Cardiac muscle cell (in vitro differentiated cells and primary cell): ENCODE measurements around the gene DAB1. TPM values are rescaled to one million over a fixed set of nuclear protein-coding genes. Genes with fewer than 3 reads are reported as not detected.
"Not testable (repeated sequence)": the region's sequence is repeated elsewhere in the genome, so short reads cannot be mapped to it uniquely, and the experiment has no call there.

Source experiments
- DNase-seq, 2 donors: peaks; one replicate each; pipeline versions ENCODE4 v3.0.0 to v3.0.0-alpha.2; 2010 to 2017; ENCODE audit warnings: low read depth in 1 of 2, low spot score in 1 of 2
- H3K27ac ChIP-seq: fragments of 200-600 bp; sonication (generic); 2 replicates; pipeline ENCODE4 v1.5.1; 2016
- H3K27me3 ChIP-seq: fragments of 200-600 bp; sonication (generic); 2 replicates; pipeline ENCODE4 v1.6.0; 2016; ENCODE audit warnings: control low read depth
- H3K36me3 ChIP-seq: fragments of 200-600 bp; sonication (generic); 2 replicates; pipeline ENCODE4 v1.5.1; 2016; ENCODE audit warnings: control low read depth
- H3K4me1 ChIP-seq: fragments of 200-600 bp; sonication (generic); 2 replicates; pipeline ENCODE4 v1.8.1; 2017; ENCODE audit warnings: low read depth, mild to moderate bottlenecking, mixed run types
- H3K4me3 ChIP-seq: fragments of 200-600 bp; sonication (generic); 2 replicates; pipeline ENCODE4 v1.5.1; 2016; ENCODE audit warnings: mild to moderate bottlenecking
- H3K9me3 ChIP-seq: fragments of 200-600 bp; sonication (generic); 2 replicates; pipeline ENCODE4 v1.5.1; 2017; ENCODE audit warnings: low read depth, mild to moderate bottlenecking, control low read depth
- CTCF ChIP-seq: IDR thresholded peaks from 2 replicates; pipeline ENCODE4 v1.5.1; 2012; ENCODE audit warnings: low read depth, mild to moderate bottlenecking, low read length
- polyA plus RNA-seq: library from polyadenylated mRNA; unstranded; fragments of >200 nt; fragmentation: Nextera tagmentation; extraction: Ambion mirVana; gene quantifications from 2 replicates; pipeline ENCODE4 v1.2.1, GENCODE V29; 2016
- total RNA-seq: library from RNA; depleted of rRNA; stranded (reverse); fragments of >200 nt; gene quantifications from 2 replicates; pipeline ENCODE4 v1.2.3, GENCODE V29; 2016

The DAB1 gene
- total and polyA plus RNA-seq, 2 experiments from 2014 or later: 24.1 to 26.6 TPM

GRCh38 chr1:57232500-57232899 lies 191.4 kb downstream of the DAB1 start:
- DNase-seq: no peak
- no peak for TF ChIP-seq CTCF
- Histone ChIP-seq H3K4me1 (peaks cover 14% of the 10 kb centered on the region), H3K27me3 (no peaks in the 10 kb centered on the region), H3K4me3 (no peak overlapping the region), H3K27ac (no peak overlapping the region), H3K36me3 (no peaks in the 10 kb centered on the region), H3K9me3 (no peaks in the 10 kb centered on the region)

- no peaks in the 10 kb centered on the region for H3K27me3 ChIP-seq
- no peak for TF ChIP-seq CTCF
- H3K36me3 ChIP-seq: no peaks in the 10 kb centered on the region
- no peaks in the 10 kb centered on the region for H3K9me3 ChIP-seq
- peak overlapping the region; percentile 36 for H3K27ac ChIP-seq
- H3K4me1 ChIP-seq: peaks cover 14% of the 10 kb centered on the region
- DNase-seq: no peak
- no peak overlapping the region for H3K4me3 ChIP-seq
These were observed 193.9 kb downstream of the DAB1 start for GRCh38 chr1:57229998-57230397.

GRCh38 chr1:57229076-57229475 lies 194.8 kb downstream of the DAB1 start:
- no peak overlapping the region for H3K4me3 ChIP-seq
- H3K27ac ChIP-seq: no peak overlapping the region
- peaks cover 14% of the 10 kb centered on the region for H3K4me1 ChIP-seq
- H3K36me3 ChIP-seq: no peaks in the 10 kb centered on the region
- TF ChIP-seq CTCF: no peak
- H3K27me3 ChIP-seq: no peaks in the 10 kb centered on the region
- no peak for DNase-seq
- no peaks in the 10 kb centered on the region for H3K9me3 ChIP-seq

- Histone ChIP-seq H3K27ac (no peak overlapping the region), H3K36me3 (no peaks in the 10 kb centered on the region), H3K4me1 (no peaks in the 10 kb centered on the region), H3K9me3 (no peaks in the 10 kb centered on the region), H3K27me3 (no peaks in the 10 kb centered on the region), H3K4me3 (no peak overlapping the region)
- DNase-seq: no peak
- no peak for TF ChIP-seq CTCF
These were observed 201.1 kb downstream of the DAB1 start for GRCh38 chr1:57222801-57223200.

- no peaks in the 10 kb centered on the region for H3K9me3 ChIP-seq
- H3K4me3 ChIP-seq: no peak overlapping the region
- TF ChIP-seq CTCF: no peak
- DNase-seq: no peak
- peak overlapping the region; percentile 21 for H3K27ac ChIP-seq
- H3K4me1 ChIP-seq: no peaks in the 10 kb centered on the region
- H3K36me3 ChIP-seq: no peaks in the 10 kb centered on the region
- no peaks in the 10 kb centered on the region for H3K27me3 ChIP-seq
These were observed 201.6 kb downstream of the DAB1 start for GRCh38 chr1:57222307-57222706.

GRCh38 chr1:57220905-57221304 lies 203.0 kb downstream of the DAB1 start:
- H3K9me3 ChIP-seq, H3K4me3 ChIP-seq, H3K27me3 ChIP-seq, H3K27ac ChIP-seq, DNase-seq, H3K36me3 ChIP-seq: not testable (repeated sequence)
- H3K4me1 ChIP-seq: peaks cover 11% of the 10 kb centered on the region
